ENCODE measurements around the gene ELK1. TPM values are rescaled to one million over a fixed set of nuclear protein-coding genes. Genes with fewer than 3 reads are reported as not detected.

ELK1 gene
- total RNA-seq, 1 donor from 2014 or later, result 30.7 TPM

- Mint-ChIP-seq H3K27me3 (no peaks in the 10 kb centered on the region), H3K27ac (no peak overlapping the region), H3K4me3 (no peak overlapping the region), H3K4me1 (ENCODE audit: unreplicated experiment) (peaks cover 5% of the 10 kb centered on the region), H3K36me3 (peaks cover 20% of the 10 kb centered on the region), H3K9me3 (no peaks in the 10 kb centered on the region)
- TF ChIP-seq CTCF (conservative IDR thresholded peaks at IDR 0.05), result peak; percentile 57
- no peak for DNase-seq (ENCODE audit: extremely low spot score, unreplicated experiment)
Measured at GRCh38 chrX:47643926-47644325, 6.4 kb downstream of the ELK1 start.

- Mint-ChIP-seq H3K27ac (no peak overlapping the region), H3K4me1 (ENCODE audit: unreplicated experiment) (no peaks in the 10 kb centered on the region), H3K9me3 (no peaks in the 10 kb centered on the region), H3K27me3 (no peaks in the 10 kb centered on the region), H3K36me3 (peaks cover 15% of the 10 kb centered on the region), H3K4me3 (no peak overlapping the region)
- no peak for TF ChIP-seq CTCF (conservative IDR thresholded peaks at IDR 0.05)
- no peak for DNase-seq (ENCODE audit: extremely low spot score, unreplicated experiment)
Measured at GRCh38 chrX:47638816-47639215, 11.5 kb downstream of the ELK1 start.

GRCh38 chrX:47637546-47638195, 12.7 kb downstream of the ELK1 start:
- no peak for DNase-seq (ENCODE audit: extremely low spot score, unreplicated experiment)
- H3K36me3 Mint-ChIP-seq, result peaks cover 15% of the 10 kb centered on the region
- H3K27ac Mint-ChIP-seq, result no peak overlapping the region
- H3K9me3 Mint-ChIP-seq, result no peaks in the 10 kb centered on the region
- no peak overlapping the region for H3K4me3 Mint-ChIP-seq
- H3K4me1 Mint-ChIP-seq (ENCODE audit: unreplicated experiment), result no peaks in the 10 kb centered on the region
- H3K27me3 Mint-ChIP-seq, result no peaks in the 10 kb centered on the region
- TF ChIP-seq CTCF (conservative IDR thresholded peaks at IDR 0.05), result no peak

GRCh38 chrX:47634871-47635575, 15.3 kb downstream of the ELK1 start:
- Mint-ChIP-seq H3K4me3 (no peak overlapping the region), H3K36me3 (peaks cover 6% of the 10 kb centered on the region), H3K27ac (no peak overlapping the region), H3K9me3 (no peaks in the 10 kb centered on the region), H3K27me3 (no peaks in the 10 kb centered on the region), H3K4me1 (ENCODE audit: unreplicated experiment) (no peaks in the 10 kb centered on the region)
- TF ChIP-seq CTCF (conservative IDR thresholded peaks at IDR 0.05), result no peak
- DNase-seq (ENCODE audit: extremely low spot score, unreplicated experiment), result no peak

GRCh38 chrX:47633689-47634590, 16.4 kb downstream of the ELK1 start:
- Mint-ChIP-seq H3K9me3 (no peaks in the 10 kb centered on the region), H3K27me3 (no peaks in the 10 kb centered on the region), H3K36me3 (no peaks in the 10 kb centered on the region), H3K27ac (no peak overlapping the region), H3K4me3 (no peak overlapping the region), H3K4me1 (ENCODE audit: unreplicated experiment) (no peaks in the 10 kb centered on the region)
- no peak for TF ChIP-seq CTCF (conservative IDR thresholded peaks at IDR 0.05)
- no peak for DNase-seq (ENCODE audit: extremely low spot score, unreplicated experiment)
